IMR-90 (cell line): Measurements from ENCODE around the gene CDH23. TPM values are rescaled to one million over a fixed set of nuclear protein-coding genes. Genes with fewer than 3 reads are reported as not detected.

ENCODE experiments used
- ATAC-seq: fragments of 200-7000 bp; cut with Tn5 transposase; 2 replicates; pipeline ENCODE4 v1.9.1; 2020; ENCODE audit warnings: low read depth, mild to moderate bottlenecking, moderate library complexity
- BruUV-seq: library from RNA; stranded (reverse); fragments of 400-500 nt; replicated peaks from 2 replicates; lab custom pipeline; 2021; lab: Mats Ljungman, UMichigan
- CTCF ChIA-PET: fragments of 300-600 bp; formaldehyde crosslinking; extraction: SDS; loops from one replicate; lab custom pipeline; 2021; ENCODE audit warnings: antibody characterized with exemption; lab: Yijun Ruan, JAX
- POLR2A ChIA-PET: fragments of 300-600 bp; sonication (Branson Sonifier 250); formaldehyde crosslinking; loops from one replicate; lab custom pipeline; 2022; ENCODE audit warnings: antibody characterized with exemption; ENCODE audit not compliant: unreplicated experiment; lab: Charles Lee
- DNase-seq: peaks from one replicate; pipeline ENCODE4 v3.0.0; 2013
- H2AFZ ChIP-seq: replicated peaks from 2 replicates; pipeline ENCODE3; 2013; ENCODE audit warnings: low read length, mild to moderate bottlenecking; ENCODE audit not compliant: poor library complexity
- H2AK5ac ChIP-seq: 2 replicates; pipeline ENCODE4 v1.6.1; 2013; ENCODE audit warnings: low read depth, low read length, inconsistent platforms
- H2AK9ac ChIP-seq: replicated peaks from 2 replicates; pipeline ENCODE3; 2013; ENCODE audit warnings: mild to moderate bottlenecking, low read depth, low read length, moderate library complexity; ENCODE audit not compliant: poor library complexity
- H2BK120ac ChIP-seq: 2 replicates; pipeline ENCODE4 v1.6.1; 2013; ENCODE audit warnings: low read depth, low read length, inconsistent platforms
- H2BK15ac ChIP-seq: 3 replicates; pipeline ENCODE4 v1.6.1; 2013; ENCODE audit warnings: low read depth, low read length, inconsistent platforms
- H2BK20ac ChIP-seq: 2 replicates; pipeline ENCODE4 v1.6.1; 2013; ENCODE audit warnings: low read depth, mild to moderate bottlenecking, inconsistent platforms, low read length, moderate library complexity
- H2BK5ac ChIP-seq: 2 replicates; pipeline ENCODE4 v1.6.1; 2013; ENCODE audit warnings: mild to moderate bottlenecking, low read depth, low read length, inconsistent platforms; ENCODE audit not compliant: poor library complexity, severe bottlenecking
- H3K14ac ChIP-seq: replicated peaks from 2 replicates; pipeline ENCODE4 v1.6.1; 2013; ENCODE audit warnings: low read depth, low read length, inconsistent platforms
- H3K18ac ChIP-seq: 2 replicates; pipeline ENCODE4 v1.6.1; 2013; ENCODE audit warnings: low read depth, low read length, control low read depth
- H3K23ac ChIP-seq: 2 replicates; pipeline ENCODE4 v1.6.1; 2013; ENCODE audit warnings: low read depth, low read length, inconsistent platforms
- H3K27ac ChIP-seq: 2 replicates; pipeline ENCODE4 v1.5.1; 2013; ENCODE audit warnings: mild to moderate bottlenecking, control low read depth, low read length; ENCODE audit not compliant: insufficient read depth
- H3K27me3 ChIP-seq: 2 replicates; pipeline ENCODE4 v1.6.1; 2013; ENCODE audit warnings: low read length; ENCODE audit not compliant: control insufficient read depth, insufficient read depth
- H3K36me3 ChIP-seq: 2 replicates; pipeline ENCODE4 v1.6.1; 2013; ENCODE audit warnings: low read length, mixed read lengths; ENCODE audit not compliant: control insufficient read depth, insufficient read depth
- H3K4ac ChIP-seq: 2 replicates; pipeline ENCODE4 v1.6.1; 2013; ENCODE audit warnings: low read depth, low read length, inconsistent platforms
- H3K4me1 ChIP-seq: 2 replicates; pipeline ENCODE4 v1.6.1; 2013; ENCODE audit warnings: low read length, mixed read lengths; ENCODE audit not compliant: control insufficient read depth, insufficient read depth
- H3K4me2 ChIP-seq: 2 replicates; pipeline ENCODE4 v1.6.1; 2013; ENCODE audit warnings: low read depth, mild to moderate bottlenecking, control low read depth, low read length, moderate library complexity
- H3K4me3 ChIP-seq: 2 replicates; pipeline ENCODE4 v1.5.1; 2013; ENCODE audit warnings: low read depth, mild to moderate bottlenecking, control low read depth, low read length, moderate library complexity; ENCODE audit not compliant: insufficient read depth
- H3K56ac ChIP-seq: 2 replicates; pipeline ENCODE4 v1.6.1; 2013; ENCODE audit warnings: low read length, inconsistent platforms; ENCODE audit not compliant: insufficient read depth; ENCODE audit errors: extremely low read depth
- H3K79me1 ChIP-seq, 2 experiments: 2 replicates each; pipeline ENCODE4 v1.6.1; 2013; ENCODE audit warnings: low read length in 2 of 2, inconsistent platforms in 1 of 2, low read depth in 1 of 2
- H3K9ac ChIP-seq: 2 replicates; pipeline ENCODE4 v1.6.1; 2013; ENCODE audit warnings: low read depth, low read length, control low read depth
- H3K9me1 ChIP-seq: 2 replicates; pipeline ENCODE4 v1.6.1; 2013; ENCODE audit warnings: low read length, inconsistent platforms; ENCODE audit not compliant: insufficient read depth
- H3K9me3 ChIP-seq: 2 replicates; pipeline ENCODE4 v1.6.1; 2013; ENCODE audit warnings: low read length; ENCODE audit not compliant: control insufficient read depth, insufficient read depth
- H4K20me1 ChIP-seq: 2 replicates; pipeline ENCODE4 v1.6.1; 2013; ENCODE audit warnings: low read length, inconsistent platforms; ENCODE audit not compliant: insufficient read depth
- H4K5ac ChIP-seq: 2 replicates; pipeline ENCODE4 v1.6.1; 2013; ENCODE audit warnings: mild to moderate bottlenecking, low read depth, low read length, control low read depth
- H4K8ac ChIP-seq, 2 experiments: 2 replicates each; pipeline ENCODE4 v1.6.1; 2013; ENCODE audit warnings: low read depth in 2 of 2, low read length in 2 of 2, control low read depth in 1 of 2, inconsistent platforms in 1 of 2
- H4K91ac ChIP-seq: 2 replicates; pipeline ENCODE4 v1.6.1; 2013; ENCODE audit warnings: low read depth, low read length, inconsistent platforms; ENCODE audit not compliant: insufficient read depth
- BHLHE40 ChIP-seq: fragments of 150-350 bp; IDR thresholded peaks from 2 replicates; pipeline ENCODE4 v1.6.1; 2016; ENCODE audit warnings: mild to moderate bottlenecking, low read depth, low read length
- CEBPB ChIP-seq: IDR thresholded peaks from 2 replicates; pipeline ENCODE4 v1.6.1; 2012; ENCODE audit warnings: low read depth, low read length, improper control_type of control experiment
- CHD1 ChIP-seq: IDR thresholded peaks from 2 replicates; pipeline ENCODE4 v1.6.1; 2012; ENCODE audit warnings: low read depth, low read length, improper control_type of control experiment
- FOS ChIP-seq: fragments of 150-350 bp; IDR thresholded peaks from 2 replicates; pipeline ENCODE4 v1.6.1; 2016; ENCODE audit warnings: low read depth, low read length
- MAFK ChIP-seq: IDR thresholded peaks from 2 replicates; pipeline ENCODE4 v1.6.1; 2012; ENCODE audit warnings: low read depth, low read length, improper control_type of control experiment
- MAZ ChIP-seq: IDR thresholded peaks from 2 replicates; pipeline ENCODE4 v1.6.1; 2012; ENCODE audit warnings: low read depth, mild to moderate bottlenecking, low read length, improper control_type of control experiment, moderate library complexity, borderline replicate concordance
- MXI1 ChIP-seq: IDR thresholded peaks from 2 replicates; pipeline ENCODE4 v1.6.1; 2012; ENCODE audit warnings: low read depth, mild to moderate bottlenecking, low read length, moderate library complexity, borderline replicate concordance
- NFE2L2 ChIP-seq: fragments of 150-350 bp; IDR thresholded peaks from 2 replicates; pipeline ENCODE4 v1.6.1; 2016; ENCODE audit warnings: low read depth, mild to moderate bottlenecking, low read length
- POLR2A ChIP-seq: IDR thresholded peaks from 2 replicates; pipeline ENCODE4 v1.6.1; 2012; ENCODE audit warnings: mild to moderate bottlenecking, low read depth, low read length
- RAD21 ChIP-seq: IDR thresholded peaks from 2 replicates; pipeline ENCODE4 v1.6.1; 2012; ENCODE audit warnings: low read length, improper control_type of control experiment
- RCOR1 ChIP-seq: IDR thresholded peaks from 2 replicates; pipeline ENCODE4 v1.6.1; 2012; ENCODE audit warnings: mild to moderate bottlenecking, low read length, improper control_type of control experiment; ENCODE audit not compliant: insufficient replicate concordance
- RFX5 ChIP-seq: IDR thresholded peaks from 2 replicates; pipeline ENCODE4 v1.8.0; 2012; ENCODE audit warnings: low read depth, mild to moderate bottlenecking, low read length, moderate library complexity
- SMC3 ChIP-seq: fragments of 150-350 bp; IDR thresholded peaks from 2 replicates; pipeline ENCODE4 v1.6.1; 2016; ENCODE audit warnings: low read depth, mild to moderate bottlenecking, antibody characterized with exemption, low read length, moderate library complexity
- WGBS, 2 experiments: methylation state at CpG; one replicate each; pipeline versions ENCODE4 v1.1.5 to v1.1.7; 2013; ENCODE audit warnings: missing lambda C conversion rate in 2 of 2; ENCODE audit not compliant: insufficient read length in 1 of 2; ENCODE audit errors: extremely low coverage in 2 of 2; 5-methylcytosine and 5-hydroxymethylcytosine counted together
- dilution Hi-C: fragments of 300-500 bp; cut with HindIII; formaldehyde crosslinking; loops from one replicate; pipeline ENCODE4 v1.14.3; 2018; ENCODE audit warnings: low sequenced_read_pairs; ENCODE audit not compliant: unreplicated experiment
- in situ Hi-C: fragments of 300-500 bp; cut with MboI; formaldehyde crosslinking; loops from 3 replicates; pipeline ENCODE4 v1.14.3; 2019; ENCODE audit warnings: low sequenced_read_pairs, inconsistent platforms, mixed read lengths
- intact Hi-C: fragments of 100-400 bp; cut with micrococcal nuclease; formaldehyde crosslinking; loops from 2 replicates; pipeline ENCODE4 v1.10.0; 2022
- polyA plus RNA-seq, 3 experiments: library from polyadenylated mRNA; depleted of rRNA; stranded (reverse); fragments of >200 nt; gene quantifications; 2 replicates each; pipeline ENCODE4 v1.2.3, GENCODE V29; 2012; ENCODE audit warnings: low replicate concordance in 1 of 3
- total RNA-seq: library from RNA; depleted of rRNA; stranded (reverse); fragments of >200 nt; gene quantifications from 2 replicates; pipeline ENCODE4 v1.2.3, GENCODE V29; 2012
- TF ChIP-seq, protein P1 (sequence below): fragments of 150-350 bp; IDR thresholded peaks from 2 replicates; pipeline ENCODE4 v1.6.1; 2017; ENCODE audit warnings: mild to moderate bottlenecking, antibody characterized with exemption, low read length, low read depth
- TF ChIP-seq, protein P2 (sequence below): fragments of 150-350 bp; IDR thresholded peaks from 2 replicates; pipeline ENCODE4 v1.6.1; 2016; ENCODE audit warnings: low read depth, mild to moderate bottlenecking, low read length, moderate library complexity, borderline replicate concordance
- TF ChIP-seq, protein P3 (sequence below): conservative IDR thresholded peaks from 2 replicates; pipeline ENCODE4 v1.5.1; 2012; ENCODE audit warnings: mild to moderate bottlenecking, low read depth, low read length, improper control_type of control experiment

CDH23 gene
- total and polyA plus RNA-seq, 2 of the 4 experiments (the other 2 are of a cell fraction) = under 0.01 to 0.03 TPM

DNA sequence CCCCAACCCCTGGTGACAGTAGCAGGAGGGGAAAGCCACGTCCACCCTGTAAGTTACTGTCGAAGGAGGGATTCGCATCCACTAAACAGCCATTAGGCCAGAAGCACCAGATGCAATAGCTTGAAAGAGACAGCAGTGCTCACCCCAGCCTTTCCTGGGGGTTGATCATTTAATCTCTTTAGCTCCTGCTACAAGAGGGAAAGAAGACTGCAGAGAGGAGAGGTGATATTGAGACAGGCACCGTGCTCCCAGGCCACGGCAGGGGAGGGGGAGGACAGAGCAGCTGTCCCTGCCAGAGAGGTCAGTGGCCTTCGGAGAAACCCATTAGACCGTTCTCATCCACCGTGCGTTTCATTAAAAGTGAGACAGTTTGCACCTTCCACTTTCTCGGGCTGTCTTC, 148.3 kb downstream of the CDH23 start:
- 67% methylated on average over 4 of the region's 10 CpGs; no CpG with 5 or more reads in 1 of the 2 experiments for WGBS, 2 experiments
- Histone ChIP-seq H3K23ac (no peak overlapping the region), H2BK20ac (no peak overlapping the region), H3K27me3 (peaks cover 55% of the 10 kb centered on the region), H4K20me1 (no peaks in the 10 kb centered on the region; the same call in 1 of the 2 replicates), H2BK120ac (no peak overlapping the region), H3K9ac (no peak overlapping the region), H3K18ac (no peak overlapping the region), H3K4ac (no peak overlapping the region), H3K79me1 (no peaks in the 10 kb centered on the region), H3K4me2 (no peak overlapping the region), H2BK5ac (no peak overlapping the region), H3K9me3 (no peaks in the 10 kb centered on the region), H3K36me3 (no peaks in the 10 kb centered on the region), H4K8ac (no peak overlapping the region), H2AK9ac (no peak overlapping the region), H3K4me3 (no peak overlapping the region), H3K4me1 (no peaks in the 10 kb centered on the region), H2AK5ac (no peak overlapping the region), H3K27ac (no peak overlapping the region), H2AFZ (no peak overlapping the region), H3K14ac (no peak overlapping the region; the same call in 1 of the 2 replicates), H4K91ac (no peak overlapping the region), H3K9me1 (no peaks in the 10 kb centered on the region), H2BK15ac (no peak overlapping the region), H4K5ac (no peak overlapping the region), H3K56ac (no peak overlapping the region)
- dilution Hi-C loops = no loop called here
- no TSS peak for BruUV-seq
- ATAC-seq (no peak), DNase-seq (no peak)
- ChIA-PET CTCF (no interaction called here), POLR2A (no interaction called here)
- no peak for TF ChIP-seq CHD1
- no peak for TF ChIP-seq POLR2A
- TF ChIP-seq, protein P1, sequence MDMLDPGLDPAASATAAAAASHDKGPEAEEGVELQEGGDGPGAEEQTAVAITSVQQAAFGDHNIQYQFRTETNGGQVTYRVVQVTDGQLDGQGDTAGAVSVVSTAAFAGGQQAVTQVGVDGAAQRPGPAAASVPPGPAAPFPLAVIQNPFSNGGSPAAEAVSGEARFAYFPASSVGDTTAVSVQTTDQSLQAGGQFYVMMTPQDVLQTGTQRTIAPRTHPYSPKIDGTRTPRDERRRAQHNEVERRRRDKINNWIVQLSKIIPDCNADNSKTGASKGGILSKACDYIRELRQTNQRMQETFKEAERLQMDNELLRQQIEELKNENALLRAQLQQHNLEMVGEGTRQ = no peak
- TF ChIP-seq, protein P2, sequence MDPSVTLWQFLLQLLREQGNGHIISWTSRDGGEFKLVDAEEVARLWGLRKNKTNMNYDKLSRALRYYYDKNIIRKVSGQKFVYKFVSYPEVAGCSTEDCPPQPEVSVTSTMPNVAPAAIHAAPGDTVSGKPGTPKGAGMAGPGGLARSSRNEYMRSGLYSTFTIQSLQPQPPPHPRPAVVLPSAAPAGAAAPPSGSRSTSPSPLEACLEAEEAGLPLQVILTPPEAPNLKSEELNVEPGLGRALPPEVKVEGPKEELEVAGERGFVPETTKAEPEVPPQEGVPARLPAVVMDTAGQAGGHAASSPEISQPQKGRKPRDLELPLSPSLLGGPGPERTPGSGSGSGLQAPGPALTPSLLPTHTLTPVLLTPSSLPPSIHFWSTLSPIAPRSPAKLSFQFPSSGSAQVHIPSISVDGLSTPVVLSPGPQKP = no peak
- TF ChIP-seq MXI1 = no peak
- TF ChIP-seq NFE2L2 = no peak
- no peak for TF ChIP-seq BHLHE40
- no peak for TF ChIP-seq CEBPB
- TF ChIP-seq MAFK = no peak
- TF ChIP-seq RCOR1 = no peak
- no peak for TF ChIP-seq MAZ
- no peak for TF ChIP-seq FOS
- TF ChIP-seq, protein P3, sequence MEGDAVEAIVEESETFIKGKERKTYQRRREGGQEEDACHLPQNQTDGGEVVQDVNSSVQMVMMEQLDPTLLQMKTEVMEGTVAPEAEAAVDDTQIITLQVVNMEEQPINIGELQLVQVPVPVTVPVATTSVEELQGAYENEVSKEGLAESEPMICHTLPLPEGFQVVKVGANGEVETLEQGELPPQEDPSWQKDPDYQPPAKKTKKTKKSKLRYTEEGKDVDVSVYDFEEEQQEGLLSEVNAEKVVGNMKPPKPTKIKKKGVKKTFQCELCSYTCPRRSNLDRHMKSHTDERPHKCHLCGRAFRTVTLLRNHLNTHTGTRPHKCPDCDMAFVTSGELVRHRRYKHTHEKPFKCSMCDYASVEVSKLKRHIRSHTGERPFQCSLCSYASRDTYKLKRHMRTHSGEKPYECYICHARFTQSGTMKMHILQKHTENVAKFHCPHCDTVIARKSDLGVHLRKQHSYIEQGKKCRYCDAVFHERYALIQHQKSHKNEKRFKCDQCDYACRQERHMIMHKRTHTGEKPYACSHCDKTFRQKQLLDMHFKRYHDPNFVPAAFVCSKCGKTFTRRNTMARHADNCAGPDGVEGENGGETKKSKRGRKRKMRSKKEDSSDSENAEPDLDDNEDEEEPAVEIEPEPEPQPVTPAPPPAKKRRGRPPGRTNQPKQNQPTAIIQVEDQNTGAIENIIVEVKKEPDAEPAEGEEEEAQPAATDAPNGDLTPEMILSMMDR = no peak
- TF ChIP-seq SMC3 = no peak
- no peak for TF ChIP-seq RFX5
- TF ChIP-seq RAD21 = no peak
- intact Hi-C loops = no loop called here
- in situ Hi-C loops = no loop called here
